Measurements from ENCODE around the gene NRROS. TPM values are rescaled to one million over a fixed set of nuclear protein-coding genes. Genes with fewer than 3 reads are reported as not detected.

Gene NRROS
- total RNA-seq, 1 donor from 2014 or later: 5.4 TPM

- no peaks in the 10 kb centered on the region for H3K27me3 ChIP-seq
- no peaks in the 10 kb centered on the region for H3K36me3 ChIP-seq
- H3K4me3 ChIP-seq: no peak overlapping the region
- no peaks in the 10 kb centered on the region for H3K9me3 ChIP-seq
- TF ChIP-seq CTCF (IDR thresholded peaks at IDR 0.05) (no peak), POLR2A (IDR thresholded peaks at IDR 0.05) (no peak), POLR2AphosphoS5 (IDR thresholded peaks at IDR 0.05; ENCODE audit: insufficient read depth in 1 of 2, low read depth in 1 of 2) (no peak)
- intact Hi-C loops (cut with DNase I): no loop called here
- H3K4me1 ChIP-seq: peaks cover 2% of the 10 kb centered on the region
- no peak for DNase-seq (ENCODE audit: extremely low spot score in 2 of 2)
- H3K27ac ChIP-seq: no peak overlapping the region
Measured at GRCh38 chr3:196689941-196690660, 50.6 kb downstream of the NRROS start.

GRCh38 chr3:196691386-196691785, 51.9 kb downstream of the NRROS start:
- Histone ChIP-seq H3K36me3 (no peaks in the 10 kb centered on the region), H3K27ac (no peak overlapping the region), H3K4me1 (no peaks in the 10 kb centered on the region), H3K9me3 (no peaks in the 10 kb centered on the region), H3K4me3 (no peak overlapping the region), H3K27me3 (no peaks in the 10 kb centered on the region)
- no peak for DNase-seq (ENCODE audit: extremely low spot score in 2 of 2)
- TF ChIP-seq CTCF (IDR thresholded peaks at IDR 0.05) (no peak), POLR2A (IDR thresholded peaks at IDR 0.05) (no peak), POLR2AphosphoS5 (IDR thresholded peaks at IDR 0.05; ENCODE audit: insufficient read depth in 1 of 2, low read depth in 1 of 2) (no peak)
- intact Hi-C loops (cut with DNase I): no loop called here

GRCh38 chr3:196694202-196694638, 54.7 kb downstream of the NRROS start:
- H3K27ac ChIP-seq: no peak overlapping the region
- intact Hi-C loops (cut with DNase I): no loop called here
- DNase-seq (ENCODE audit: extremely low spot score in 2 of 2): no peak

GRCh38 chr3:196694941-196695848, 55.7 kb downstream of the NRROS start:
- TF ChIP-seq POLR2A (IDR thresholded peaks at IDR 0.05) (no peak), POLR2AphosphoS5 (IDR thresholded peaks at IDR 0.05; ENCODE audit: insufficient read depth in 1 of 2, low read depth in 1 of 2) (no peak), CTCF (IDR thresholded peaks at IDR 0.05) (no peak)

More at GRCh38 chr3:196694202-196694638, 54.7 kb downstream of the NRROS start:
- Histone ChIP-seq H3K4me3 (no peak overlapping the region), H3K36me3 (no peaks in the 10 kb centered on the region), H3K4me1 (no peaks in the 10 kb centered on the region), H3K9me3 (no peaks in the 10 kb centered on the region), H3K27me3 (no peaks in the 10 kb centered on the region)
- no peak for TF ChIP-seq POLR2AphosphoS5 (IDR thresholded peaks at IDR 0.05; ENCODE audit: insufficient read depth in 1 of 2, low read depth in 1 of 2)
- no peak for TF ChIP-seq CTCF (IDR thresholded peaks at IDR 0.05)
- TF ChIP-seq POLR2A (IDR thresholded peaks at IDR 0.05): no peak

More at GRCh38 chr3:196694941-196695848, 55.7 kb downstream of the NRROS start:
- H3K4me1 ChIP-seq: no peaks in the 10 kb centered on the region
- H3K27ac ChIP-seq: no peak overlapping the region
- intact Hi-C loops (cut with DNase I): no loop called here
- DNase-seq (ENCODE audit: extremely low spot score in 2 of 2): no peak
- H3K4me3 ChIP-seq: no peak overlapping the region
- H3K36me3 ChIP-seq: no peaks in the 10 kb centered on the region
- H3K27me3 ChIP-seq: no peaks in the 10 kb centered on the region
- no peaks in the 10 kb centered on the region for H3K9me3 ChIP-seq

Data from vagina (tissue), 2 donors.